Type B pancreatic cell (in vitro differentiated cells): Measurements from ENCODE around the gene FHL2. TPM values are rescaled to one million over a fixed set of nuclear protein-coding genes. Genes with fewer than 3 reads are reported as not detected.

Experiments used
- DNase-seq: peaks from one replicate; pipeline ENCODE4 v3.0.0; 2021; ENCODE audit warnings: mixed read lengths; ENCODE audit not compliant: unreplicated experiment; ENCODE audit errors: extremely low spot score
- H3K27ac Mint-ChIP-seq: 2 replicates; pipeline ENCODE4 v1.8.0; 2021; ENCODE audit warnings: mild to moderate bottlenecking, mixed read lengths
- H3K27me3 Mint-ChIP-seq: 2 replicates; pipeline ENCODE4 v1.8.0; 2021; ENCODE audit warnings: mixed read lengths
- H3K36me3 Mint-ChIP-seq: 2 replicates; pipeline ENCODE4 v1.8.0; 2021; ENCODE audit warnings: mixed read lengths
- H3K4me1 Mint-ChIP-seq: one replicate; pipeline ENCODE4 v1.8.0; 2021; ENCODE audit warnings: mixed read lengths; ENCODE audit not compliant: unreplicated experiment
- H3K4me3 Mint-ChIP-seq: 2 replicates; pipeline ENCODE4 v1.8.0; 2021; ENCODE audit warnings: mild to moderate bottlenecking, mixed read lengths
- H3K9me3 Mint-ChIP-seq: 2 replicates; pipeline ENCODE4 v1.8.0; 2021; ENCODE audit warnings: mixed read lengths
- CTCF ChIP-seq: fragments of 200-600 bp; sonication (generic); conservative IDR thresholded peaks from 2 replicates; pipeline ENCODE4 v1.5.0; 2021; ENCODE audit warnings: antibody characterized with exemption, mild to moderate bottlenecking
- total RNA-seq: library from RNA; stranded (reverse); gene quantifications from 2 replicates; pipeline ENCODE4 v1.2.1, GENCODE V29; 2021; ENCODE audit warnings: low replicate concordance

The FHL2 gene
- total RNA-seq, 1 donor from 2014 or later: 21.9 TPM

GRCh38 chr2:105380432-105381100 lies 18.3 kb downstream of the FHL2 start:
- H3K9me3 Mint-ChIP-seq: no peaks in the 10 kb centered on the region
- DNase-seq: no peak
- H3K27me3 Mint-ChIP-seq: no peaks in the 10 kb centered on the region
- peaks cover 31% of the 10 kb centered on the region for H3K36me3 Mint-ChIP-seq
- H3K4me3 Mint-ChIP-seq: no peak overlapping the region
- H3K4me1 Mint-ChIP-seq: peaks cover 19% of the 10 kb centered on the region
- TF ChIP-seq CTCF: no peak
- H3K27ac Mint-ChIP-seq: peak overlapping the region; percentile 87

GRCh38 chr2:105379741-105380186 lies 19.1 kb downstream of the FHL2 start:
- Mint-ChIP-seq H3K36me3 (peaks cover 30% of the 10 kb centered on the region), H3K9me3 (no peaks in the 10 kb centered on the region), H3K27me3 (no peaks in the 10 kb centered on the region), H3K4me3 (no peak overlapping the region), H3K27ac (peak overlapping the region; percentile 87), H3K4me1 (peaks cover 27% of the 10 kb centered on the region)
- DNase-seq: no peak
- TF ChIP-seq CTCF: no peak

- Mint-ChIP-seq H3K4me1 (peaks cover 34% of the 10 kb centered on the region), H3K36me3 (peaks cover 32% of the 10 kb centered on the region), H3K27me3 (no peaks in the 10 kb centered on the region), H3K4me3 (no peak overlapping the region), H3K27ac (no peak overlapping the region), H3K9me3 (no peaks in the 10 kb centered on the region)
- no peak for DNase-seq
- TF ChIP-seq CTCF: no peak
Observed at GRCh38 chr2:105378921-105379383, 19.9 kb downstream of the FHL2 start.

- TF ChIP-seq CTCF: no peak
- Mint-ChIP-seq H3K4me3 (no peak overlapping the region), H3K4me1 (peaks cover 36% of the 10 kb centered on the region), H3K27ac (no peak overlapping the region), H3K27me3 (no peaks in the 10 kb centered on the region), H3K36me3 (peaks cover 31% of the 10 kb centered on the region), H3K9me3 (no peaks in the 10 kb centered on the region)
- DNase-seq: no peak
Observed at GRCh38 chr2:105378276-105378840, 20.5 kb downstream of the FHL2 start.

GRCh38 chr2:105377871-105378270 lies 21.0 kb downstream of the FHL2 start:
- no peak overlapping the region for H3K27ac Mint-ChIP-seq
- no peak overlapping the region for H3K4me3 Mint-ChIP-seq
- DNase-seq: no peak
- no peaks in the 10 kb centered on the region for H3K27me3 Mint-ChIP-seq
- peaks cover 36% of the 10 kb centered on the region for H3K4me1 Mint-ChIP-seq
- peak; percentile 26 for TF ChIP-seq CTCF
- H3K9me3 Mint-ChIP-seq: no peaks in the 10 kb centered on the region
- peaks cover 32% of the 10 kb centered on the region for H3K36me3 Mint-ChIP-seq
